Measurements from ENCODE around the gene SLC43A3.

The SLC43A3 gene

DNA sequence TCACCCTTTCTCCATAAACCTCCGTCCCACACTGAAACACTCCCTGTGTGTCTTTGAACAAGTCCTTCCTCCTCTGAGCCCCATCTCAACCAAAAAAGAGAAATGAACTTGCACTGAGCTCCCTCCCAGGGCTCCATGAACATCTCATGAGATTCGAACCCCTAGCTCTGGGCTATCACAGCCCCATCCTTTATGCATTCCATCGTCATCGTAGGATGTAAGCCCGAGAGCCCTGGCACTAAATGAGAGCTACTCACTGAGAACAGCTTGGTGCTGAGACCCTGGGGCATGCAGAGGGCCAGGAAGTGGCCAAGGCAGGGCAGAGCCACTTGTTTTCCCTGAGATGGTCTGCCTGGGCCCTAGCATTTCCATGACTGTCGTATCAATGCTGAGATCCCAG lies 12.9 kb upstream of the SLC43A3 start:
- TF ChIP-seq POLR2AphosphoS5 (IDR thresholded peaks at IDR 0.05; ENCODE audit: low read depth) = no peak
- TF ChIP-seq GABPA (IDR thresholded peaks at IDR 0.05; ENCODE audit: low read depth) = no peak
- TF ChIP-seq SPI1 (IDR thresholded peaks at IDR 0.05; ENCODE audit: borderline replicate concordance, low read depth) = no peak
- TF ChIP-seq, protein P1, sequence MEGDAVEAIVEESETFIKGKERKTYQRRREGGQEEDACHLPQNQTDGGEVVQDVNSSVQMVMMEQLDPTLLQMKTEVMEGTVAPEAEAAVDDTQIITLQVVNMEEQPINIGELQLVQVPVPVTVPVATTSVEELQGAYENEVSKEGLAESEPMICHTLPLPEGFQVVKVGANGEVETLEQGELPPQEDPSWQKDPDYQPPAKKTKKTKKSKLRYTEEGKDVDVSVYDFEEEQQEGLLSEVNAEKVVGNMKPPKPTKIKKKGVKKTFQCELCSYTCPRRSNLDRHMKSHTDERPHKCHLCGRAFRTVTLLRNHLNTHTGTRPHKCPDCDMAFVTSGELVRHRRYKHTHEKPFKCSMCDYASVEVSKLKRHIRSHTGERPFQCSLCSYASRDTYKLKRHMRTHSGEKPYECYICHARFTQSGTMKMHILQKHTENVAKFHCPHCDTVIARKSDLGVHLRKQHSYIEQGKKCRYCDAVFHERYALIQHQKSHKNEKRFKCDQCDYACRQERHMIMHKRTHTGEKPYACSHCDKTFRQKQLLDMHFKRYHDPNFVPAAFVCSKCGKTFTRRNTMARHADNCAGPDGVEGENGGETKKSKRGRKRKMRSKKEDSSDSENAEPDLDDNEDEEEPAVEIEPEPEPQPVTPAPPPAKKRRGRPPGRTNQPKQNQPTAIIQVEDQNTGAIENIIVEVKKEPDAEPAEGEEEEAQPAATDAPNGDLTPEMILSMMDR (IDR thresholded peaks at IDR 0.05; ENCODE audit: insufficient read depth, low read length) = no peak
- TF ChIP-seq, protein P2, sequence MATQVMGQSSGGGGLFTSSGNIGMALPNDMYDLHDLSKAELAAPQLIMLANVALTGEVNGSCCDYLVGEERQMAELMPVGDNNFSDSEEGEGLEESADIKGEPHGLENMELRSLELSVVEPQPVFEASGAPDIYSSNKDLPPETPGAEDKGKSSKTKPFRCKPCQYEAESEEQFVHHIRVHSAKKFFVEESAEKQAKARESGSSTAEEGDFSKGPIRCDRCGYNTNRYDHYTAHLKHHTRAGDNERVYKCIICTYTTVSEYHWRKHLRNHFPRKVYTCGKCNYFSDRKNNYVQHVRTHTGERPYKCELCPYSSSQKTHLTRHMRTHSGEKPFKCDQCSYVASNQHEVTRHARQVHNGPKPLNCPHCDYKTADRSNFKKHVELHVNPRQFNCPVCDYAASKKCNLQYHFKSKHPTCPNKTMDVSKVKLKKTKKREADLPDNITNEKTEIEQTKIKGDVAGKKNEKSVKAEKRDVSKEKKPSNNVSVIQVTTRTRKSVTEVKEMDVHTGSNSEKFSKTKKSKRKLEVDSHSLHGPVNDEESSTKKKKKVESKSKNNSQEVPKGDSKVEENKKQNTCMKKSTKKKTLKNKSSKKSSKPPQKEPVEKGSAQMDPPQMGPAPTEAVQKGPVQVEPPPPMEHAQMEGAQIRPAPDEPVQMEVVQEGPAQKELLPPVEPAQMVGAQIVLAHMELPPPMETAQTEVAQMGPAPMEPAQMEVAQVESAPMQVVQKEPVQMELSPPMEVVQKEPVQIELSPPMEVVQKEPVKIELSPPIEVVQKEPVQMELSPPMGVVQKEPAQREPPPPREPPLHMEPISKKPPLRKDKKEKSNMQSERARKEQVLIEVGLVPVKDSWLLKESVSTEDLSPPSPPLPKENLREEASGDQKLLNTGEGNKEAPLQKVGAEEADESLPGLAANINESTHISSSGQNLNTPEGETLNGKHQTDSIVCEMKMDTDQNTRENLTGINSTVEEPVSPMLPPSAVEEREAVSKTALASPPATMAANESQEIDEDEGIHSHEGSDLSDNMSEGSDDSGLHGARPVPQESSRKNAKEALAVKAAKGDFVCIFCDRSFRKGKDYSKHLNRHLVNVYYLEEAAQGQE (IDR thresholded peaks at IDR 0.05; ENCODE audit: insufficient replicate concordance, low read depth) = no peak
- H3K4me3 ChIP-seq (replicated peaks; ENCODE audit: insufficient read depth, low read length) = no peak overlapping the region
- no peak overlapping the region for H3K27ac ChIP-seq (replicated peaks)
- H3K27me3 ChIP-seq (ENCODE audit: insufficient read depth, poor library complexity, severe bottlenecking) = no peaks in the 10 kb centered on the region
- DNase-seq (ENCODE audit: low read depth in 1 of 2, low spot score in 1 of 2) = no peak

DNA sequence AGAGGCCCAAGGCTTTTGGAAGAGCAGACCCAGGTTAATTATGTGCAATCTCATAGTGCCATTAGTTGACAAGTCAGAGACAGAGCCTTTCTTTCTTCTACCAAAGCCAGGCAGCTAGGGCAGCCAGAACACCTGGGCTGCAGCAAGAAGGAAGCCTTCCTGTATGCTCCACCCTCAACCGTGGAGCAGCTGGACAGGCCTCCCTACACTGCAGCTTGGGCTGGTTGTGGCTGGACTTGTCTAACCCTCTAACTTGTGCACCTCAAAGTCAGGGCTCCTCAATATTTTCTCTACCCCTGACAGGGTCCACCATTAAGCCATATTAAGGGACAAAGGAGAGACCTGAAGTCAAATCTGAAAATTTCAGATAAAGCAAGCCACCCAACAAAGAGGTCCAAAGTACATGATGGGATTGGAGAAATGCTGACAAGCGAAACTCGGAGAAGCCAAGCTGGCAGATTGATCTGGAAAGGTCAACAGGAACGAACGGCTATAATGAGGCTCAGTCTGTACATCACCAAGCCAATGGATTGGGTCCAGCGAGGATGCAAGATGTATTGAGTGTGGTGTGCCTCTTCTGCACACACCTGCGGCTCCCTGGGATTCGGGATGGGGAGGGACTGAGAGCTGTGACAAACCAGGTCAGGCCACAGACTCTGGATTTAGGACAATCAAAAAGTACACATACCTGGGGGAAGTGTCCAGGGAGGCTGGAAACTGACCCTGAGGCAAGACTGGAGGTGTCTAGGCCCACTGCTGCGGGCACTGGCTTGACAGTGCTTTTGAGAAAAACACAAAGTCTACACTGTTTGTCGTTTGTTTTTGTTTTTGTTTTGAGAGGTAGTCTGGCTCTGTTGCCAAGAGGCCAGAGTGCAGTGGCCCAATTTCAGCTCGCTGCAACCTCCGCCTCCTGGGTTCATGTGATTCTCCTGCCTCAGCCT lies 11.7 kb upstream of the SLC43A3 start:
- TF ChIP-seq, protein P1 (IDR thresholded peaks at IDR 0.05; ENCODE audit: insufficient read depth, low read length) = no peak
- TF ChIP-seq SPI1 (IDR thresholded peaks at IDR 0.05; ENCODE audit: borderline replicate concordance, low read depth) (no peak), POLR2AphosphoS5 (IDR thresholded peaks at IDR 0.05; ENCODE audit: low read depth) (no peak), GABPA (IDR thresholded peaks at IDR 0.05; ENCODE audit: low read depth) (no peak)
- TF ChIP-seq, protein P2 (IDR thresholded peaks at IDR 0.05; ENCODE audit: insufficient replicate concordance, low read depth) = no peak
- Histone ChIP-seq H3K4me3 (replicated peaks; ENCODE audit: insufficient read depth, low read length) (no peak overlapping the region), H3K27ac (replicated peaks) (no peak overlapping the region), H3K27me3 (ENCODE audit: insufficient read depth, poor library complexity, severe bottlenecking) (no peaks in the 10 kb centered on the region)
- no peak for DNase-seq (ENCODE audit: low read depth in 1 of 2, low spot score in 1 of 2)

DNA sequence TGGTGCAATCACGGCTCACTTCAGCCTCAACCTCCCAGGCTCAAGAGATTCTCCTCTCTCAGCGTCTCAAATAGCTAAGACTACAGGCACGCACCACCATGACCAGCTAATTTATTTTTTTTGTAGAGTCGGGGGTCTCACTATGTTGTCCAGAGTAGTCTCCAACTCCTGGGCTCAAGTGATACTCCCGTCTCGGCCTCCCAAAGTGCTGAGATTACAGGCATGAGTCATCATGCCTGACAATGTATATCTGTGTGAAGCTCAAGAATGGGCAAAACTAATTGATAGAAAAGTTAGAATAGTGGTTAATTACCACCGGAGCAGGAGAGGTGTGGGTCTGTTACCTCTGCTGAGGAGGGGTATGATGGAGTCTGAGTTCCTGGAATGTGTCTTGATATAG lies 9.1 kb upstream of the SLC43A3 start:
- no peak overlapping the region for H3K27ac ChIP-seq (replicated peaks)
- TF ChIP-seq, protein P1 (IDR thresholded peaks at IDR 0.05; ENCODE audit: insufficient read depth, low read length) = no peak
- TF ChIP-seq SPI1 (IDR thresholded peaks at IDR 0.05; ENCODE audit: borderline replicate concordance, low read depth) (no peak), GABPA (IDR thresholded peaks at IDR 0.05; ENCODE audit: low read depth) (no peak), POLR2AphosphoS5 (IDR thresholded peaks at IDR 0.05; ENCODE audit: low read depth) (no peak)
- TF ChIP-seq, protein P2 (IDR thresholded peaks at IDR 0.05; ENCODE audit: insufficient replicate concordance, low read depth) = no peak
- no peaks in the 10 kb centered on the region for H3K27me3 ChIP-seq (ENCODE audit: insufficient read depth, poor library complexity, severe bottlenecking)
- DNase-seq (ENCODE audit: low read depth in 1 of 2, low spot score in 1 of 2) = no peak
- H3K4me3 ChIP-seq (replicated peaks; ENCODE audit: insufficient read depth, low read length) = no peak overlapping the region
